ENCODE data around the gene SEZ6. TPM values are rescaled to one million over a fixed set of nuclear protein-coding genes. Genes with fewer than 3 reads are reported as not detected.

The SEZ6 gene
- 0.16 TPM for polyA plus RNA-seq (2013, experiment 1 of 2; ENCODE audit: insufficient read length)
- 0.20 TPM for polyA plus RNA-seq (2013, experiment 2 of 2; ENCODE audit: insufficient read length)

DNA sequence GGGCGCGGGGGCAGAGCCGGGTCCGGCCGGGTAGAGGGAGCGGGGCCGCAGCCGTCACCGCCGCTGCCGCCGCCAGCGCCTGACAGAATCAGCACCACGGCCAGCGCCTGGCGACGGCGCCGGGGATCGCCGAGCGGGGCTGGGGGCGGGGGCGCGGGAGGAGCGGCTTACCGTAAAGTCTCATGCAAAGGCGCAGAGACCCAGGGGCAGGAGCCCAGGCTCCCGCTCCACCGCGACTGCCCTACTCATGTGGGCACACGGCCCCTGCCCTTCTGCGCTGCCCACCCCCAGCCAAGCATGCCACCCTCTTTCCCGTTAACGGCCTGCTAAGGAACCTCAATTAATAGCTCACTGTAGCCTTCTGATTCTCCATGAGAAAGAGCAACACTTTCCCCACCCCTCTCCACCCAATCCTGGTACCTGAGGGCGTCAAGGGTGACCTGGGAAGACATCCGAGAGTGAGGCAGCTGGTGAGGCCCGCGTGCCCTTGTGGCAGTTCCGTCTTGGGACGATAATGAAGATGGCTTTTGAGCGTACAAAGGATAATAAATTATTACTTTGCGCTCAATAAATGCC lies at the start of gene SEZ6:
SEZ6 (minus strand) TSS at position 98 of the 576 bp plus-strand sequence. CDS start 164 bp downstream, outside the sequence.
- peak; percentile 71 for DNase-seq

GRCh38 chr17:29054835-29055234 lies 49.0 kb upstream of the SEZ6 start:
- no peak for DNase-seq

GRCh38 chr17:29051731-29052130 lies 45.9 kb upstream of the SEZ6 start:
- DNase-seq = no peak

GRCh38 chr17:29051194-29051593 lies 45.4 kb upstream of the SEZ6 start:
- no peak for DNase-seq

DNA sequence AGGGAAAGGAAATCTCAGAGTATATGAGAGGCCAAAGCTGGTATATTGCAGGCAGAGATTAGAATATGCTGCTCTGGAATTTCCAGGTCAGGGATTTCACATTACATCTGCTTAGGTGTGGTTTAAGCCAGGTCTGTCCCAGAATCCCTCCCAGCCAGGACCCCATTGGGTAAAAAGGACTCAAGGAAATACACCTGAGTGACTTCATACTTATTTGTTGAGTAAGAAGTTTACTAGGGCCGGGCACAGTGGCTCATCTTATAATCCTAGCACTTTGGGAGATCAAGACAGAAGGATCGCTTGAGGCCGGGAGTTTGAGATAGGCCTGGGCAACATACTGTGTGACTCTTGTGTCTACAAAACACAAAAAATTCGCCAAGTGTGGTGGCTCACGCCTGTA lies 44.3 kb upstream of the SEZ6 start:
- no peak for DNase-seq

DNA sequence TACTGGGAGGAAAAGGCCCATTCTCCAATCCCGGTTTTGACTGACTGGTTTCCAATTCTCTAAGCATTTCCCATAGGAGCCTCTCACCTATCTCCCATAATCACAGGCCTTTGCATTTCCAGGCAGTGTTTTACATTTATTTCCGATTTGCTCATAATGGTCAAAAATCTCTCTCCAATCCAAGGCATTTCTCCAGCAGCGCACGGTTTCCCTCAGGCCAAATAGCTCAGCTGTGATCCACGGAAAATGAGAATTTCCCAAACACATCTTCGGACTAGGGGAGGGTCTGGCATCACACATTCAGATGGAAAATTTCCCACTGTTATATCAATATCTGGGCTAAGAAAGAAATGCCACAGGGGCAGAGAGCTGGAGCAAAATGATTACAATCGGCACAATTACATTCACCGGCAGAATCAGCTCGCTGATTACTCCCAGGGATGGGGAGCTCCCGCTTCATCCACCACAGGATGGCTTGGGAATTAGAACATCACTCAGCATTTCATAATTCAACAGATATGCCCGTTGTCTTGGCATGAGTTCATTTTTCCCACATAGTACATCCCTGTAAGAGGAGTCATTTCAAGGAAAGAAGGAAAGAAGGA lies 43.8 kb upstream of the SEZ6 start:
- no peak for DNase-seq

DNA sequence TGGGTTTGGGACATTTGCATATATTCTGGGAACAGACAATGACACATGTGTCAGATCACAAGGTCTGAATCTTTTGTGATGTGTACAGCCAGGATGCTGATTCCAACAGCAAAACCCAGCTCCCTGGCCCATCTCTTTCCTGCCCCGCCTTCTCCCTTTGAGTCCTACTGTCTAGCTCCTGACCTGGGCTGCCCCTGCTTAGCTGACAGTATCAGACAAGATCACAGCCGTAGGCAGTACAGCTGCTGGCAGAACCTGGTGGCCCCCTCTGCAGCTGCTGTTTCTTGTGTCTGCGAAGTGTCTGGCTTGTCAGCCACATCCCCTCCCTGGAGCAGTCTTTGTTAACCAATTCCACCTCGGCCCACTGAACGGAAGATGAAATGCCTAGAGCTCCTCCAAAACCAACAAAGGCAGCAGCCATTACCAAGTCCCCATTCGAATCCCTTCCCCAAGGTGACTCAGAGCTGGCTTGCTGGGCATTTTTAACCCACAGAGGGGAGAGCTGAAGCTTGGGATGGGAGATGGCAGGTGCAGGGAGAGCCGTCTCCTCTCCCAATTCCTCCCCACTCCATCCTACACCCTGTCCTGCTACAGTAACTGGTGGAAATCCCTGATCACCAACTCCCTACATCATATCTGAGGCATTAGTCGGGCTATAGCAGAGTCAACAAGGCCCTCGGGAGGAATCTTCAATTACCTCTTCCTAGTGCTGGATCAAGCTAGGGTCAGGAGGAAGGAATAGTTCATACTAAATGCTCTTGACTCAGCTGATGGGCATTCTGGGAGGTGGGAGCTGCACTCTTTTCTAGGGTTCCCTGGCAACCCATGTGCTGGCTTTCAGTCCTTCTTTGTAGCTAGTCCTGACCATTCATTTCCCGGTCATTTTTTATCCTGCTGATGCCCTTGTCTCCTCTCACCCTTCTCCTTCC lies 42.9 kb upstream of the SEZ6 start:
- DNase-seq = no peak

GRCh38 chr17:29046473-29046839 lies 40.6 kb upstream of the SEZ6 start:
- DNase-seq = no peak

GRCh38 chr17:29045734-29046472 lies 40.1 kb upstream of the SEZ6 start:
- DNase-seq = no peak

- DNase-seq = no peak
These were observed 39.2 kb upstream of the SEZ6 start for GRCh38 chr17:29045026-29045425.

DNA sequence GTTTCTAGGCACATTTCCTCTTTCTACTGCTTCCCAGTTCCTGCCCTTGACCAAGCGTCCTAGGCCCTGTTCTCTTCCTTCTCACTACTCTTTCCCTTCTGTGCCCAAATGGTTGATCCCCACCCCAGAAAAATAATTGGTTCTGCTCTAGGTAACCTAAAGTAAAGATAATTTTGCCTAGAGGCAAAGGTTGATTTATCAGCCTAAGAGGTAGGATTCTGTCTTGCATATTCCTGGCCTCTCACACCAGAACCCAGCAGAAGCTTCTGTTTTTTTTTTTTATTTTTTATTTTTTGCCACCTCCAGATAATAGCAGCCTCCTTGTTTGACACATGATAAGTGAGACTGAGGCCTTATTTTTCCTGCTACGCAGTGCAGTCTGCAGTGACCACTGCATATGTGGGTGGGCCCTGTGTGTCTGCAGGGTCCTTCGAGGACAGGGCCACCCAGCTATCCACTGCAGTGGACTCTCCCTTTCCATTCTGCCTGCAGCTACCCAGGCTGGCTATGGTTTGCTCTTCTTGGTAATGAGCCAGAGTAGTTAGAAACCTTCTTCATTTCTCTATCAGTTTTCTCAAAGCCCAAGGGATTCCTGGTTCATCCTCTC lies 37.8 kb upstream of the SEZ6 start:
- DNase-seq = no peak

GRCh38 chr17:29042679-29043538 lies 37.1 kb upstream of the SEZ6 start, which contains the start of gene PIPOX:
Gene PIPOX, plus strand, starts transcription at chr17:29043141. Its CDS starts 85 bp downstream, at chr17:29043226.
- DNase-seq = peak; percentile 71

- no peak for DNase-seq
These were observed 36.3 kb upstream of the SEZ6 start for GRCh38 chr17:29042026-29042678.

DNA sequence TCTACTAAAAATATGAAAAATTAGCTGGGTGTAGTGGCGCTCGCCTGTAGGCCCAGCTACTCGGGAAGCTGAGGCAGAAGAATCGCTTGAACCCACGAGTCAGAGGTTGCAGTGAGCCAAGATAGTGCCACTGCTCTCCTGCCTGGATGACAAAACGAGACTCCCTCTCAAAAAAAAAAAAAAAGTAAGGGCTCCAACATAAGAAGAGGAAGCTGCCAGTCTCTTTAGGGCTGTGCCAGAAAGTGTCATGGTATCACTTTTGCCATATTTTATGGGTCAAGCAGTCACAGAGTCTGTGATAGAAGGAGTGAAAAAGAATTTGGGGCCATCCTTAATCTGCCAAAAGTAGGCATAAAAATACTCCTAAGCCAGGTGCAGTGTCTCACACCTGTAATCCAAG lies 35.7 kb upstream of the SEZ6 start:
- no peak for DNase-seq

GRCh38 chr17:29041091-29041490 lies 35.3 kb upstream of the SEZ6 start:
- no peak for DNase-seq

DNA sequence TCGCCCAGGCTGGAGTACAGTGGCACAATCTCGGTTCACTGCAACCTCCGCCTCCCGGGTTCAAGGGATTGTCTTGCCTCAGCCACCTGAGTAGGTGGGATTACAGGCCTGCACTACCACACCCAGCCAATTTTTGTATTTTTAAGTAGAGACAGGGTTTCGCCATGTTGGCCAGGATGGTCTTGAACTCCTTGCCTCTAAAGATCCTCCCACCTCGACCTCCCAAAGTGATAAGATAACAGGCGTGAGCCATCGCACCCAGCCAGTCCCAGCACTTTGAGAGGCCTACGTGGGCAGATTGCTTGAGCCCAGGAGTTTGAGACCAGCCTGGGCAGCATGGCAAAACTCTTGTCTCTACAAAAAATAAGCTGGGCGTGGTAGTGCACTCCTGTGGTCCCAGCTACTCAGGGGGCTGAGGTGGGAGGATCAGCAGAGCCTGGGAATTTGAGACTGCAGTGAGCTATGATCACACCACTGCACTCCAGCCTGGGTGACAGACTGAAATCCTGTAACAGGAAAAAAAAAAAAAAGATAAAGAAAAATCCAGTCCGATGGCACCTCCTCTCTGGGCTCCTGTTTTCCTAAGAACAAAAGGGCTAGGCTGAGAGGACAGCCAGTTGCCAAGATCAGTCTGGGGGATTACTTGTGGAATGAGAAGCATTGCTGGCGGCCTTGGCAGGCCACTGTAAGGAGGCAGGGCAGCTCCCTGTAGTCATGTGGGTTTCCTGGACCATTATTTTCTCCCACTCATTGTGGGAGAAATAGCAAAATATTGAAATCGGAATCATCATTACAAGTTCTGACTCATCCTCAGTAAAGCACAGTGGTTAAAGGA lies 34.1 kb upstream of the SEZ6 start:
- DNase-seq = peak; percentile 96

DNA sequence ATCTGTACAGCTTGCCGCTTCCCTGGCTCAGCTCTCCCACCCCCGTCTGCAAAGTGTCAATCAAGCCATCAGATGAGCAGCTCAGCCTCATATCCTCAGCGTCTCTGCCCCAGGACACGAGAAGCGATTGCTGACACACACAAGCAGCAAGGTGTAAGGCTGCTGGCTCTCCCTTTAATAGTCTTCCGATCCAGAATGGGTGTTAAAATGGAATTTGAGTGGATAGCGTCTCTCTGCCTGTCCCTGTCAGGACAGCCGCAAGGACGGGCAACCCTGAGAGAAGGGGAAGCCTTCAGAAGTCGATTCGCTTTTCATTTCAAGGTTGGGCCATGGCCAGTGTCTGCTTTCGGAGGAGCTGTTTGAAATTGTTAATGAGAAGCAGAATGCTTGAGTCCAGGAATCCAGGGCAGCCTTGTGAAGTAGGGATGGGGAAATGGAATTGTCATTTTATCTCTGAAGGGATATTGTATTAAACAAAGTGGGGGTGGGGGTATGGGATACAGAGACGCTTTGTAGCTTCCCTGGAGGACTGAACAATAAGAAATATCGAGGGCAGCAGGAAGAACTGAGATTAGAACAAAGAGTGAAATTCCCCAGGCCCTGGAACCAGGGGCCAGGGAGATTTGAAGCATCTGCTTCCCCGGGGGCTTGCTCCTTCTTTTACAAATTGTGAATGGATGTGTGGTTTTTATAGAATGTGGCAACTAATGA lies 32.4 kb upstream of the SEZ6 start:
- no peak for DNase-seq

- DNase-seq = no peak
These were observed 31.9 kb upstream of the SEZ6 start for GRCh38 chr17:29037739-29038084.

GRCh38 chr17:29036584-29036983 lies 30.8 kb upstream of the SEZ6 start:
- DNase-seq = no peak
